Measurements from ENCODE around the gene PLSCR1.

- TF ChIP-seq, protein P1, sequence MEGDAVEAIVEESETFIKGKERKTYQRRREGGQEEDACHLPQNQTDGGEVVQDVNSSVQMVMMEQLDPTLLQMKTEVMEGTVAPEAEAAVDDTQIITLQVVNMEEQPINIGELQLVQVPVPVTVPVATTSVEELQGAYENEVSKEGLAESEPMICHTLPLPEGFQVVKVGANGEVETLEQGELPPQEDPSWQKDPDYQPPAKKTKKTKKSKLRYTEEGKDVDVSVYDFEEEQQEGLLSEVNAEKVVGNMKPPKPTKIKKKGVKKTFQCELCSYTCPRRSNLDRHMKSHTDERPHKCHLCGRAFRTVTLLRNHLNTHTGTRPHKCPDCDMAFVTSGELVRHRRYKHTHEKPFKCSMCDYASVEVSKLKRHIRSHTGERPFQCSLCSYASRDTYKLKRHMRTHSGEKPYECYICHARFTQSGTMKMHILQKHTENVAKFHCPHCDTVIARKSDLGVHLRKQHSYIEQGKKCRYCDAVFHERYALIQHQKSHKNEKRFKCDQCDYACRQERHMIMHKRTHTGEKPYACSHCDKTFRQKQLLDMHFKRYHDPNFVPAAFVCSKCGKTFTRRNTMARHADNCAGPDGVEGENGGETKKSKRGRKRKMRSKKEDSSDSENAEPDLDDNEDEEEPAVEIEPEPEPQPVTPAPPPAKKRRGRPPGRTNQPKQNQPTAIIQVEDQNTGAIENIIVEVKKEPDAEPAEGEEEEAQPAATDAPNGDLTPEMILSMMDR (IDR thresholded peaks at IDR 0.05): no peak
- TF ChIP-seq EZH2 (IDR thresholded peaks at IDR 0.05; ENCODE audit: borderline replicate concordance, insufficient read depth, low read depth, low read length, poor library complexity, severe bottlenecking): no peak
Measured at GRCh38 chr3:146472611-146473010, 71.8 kb downstream of the PLSCR1 start.
